PC-9 (cell line): ENCODE data around the gene CNKSR1.

Experiments used
- EZH2 ChIP-seq: fragments of 200-600 bp; sonication (generic); IDR thresholded peaks from 2 replicates; pipeline ENCODE4 v1.8.0; 2017; ENCODE audit warnings: antibody characterized with exemption, low read depth
- TF ChIP-seq, protein P1 (sequence below): fragments of 200-600 bp; sonication (generic); conservative IDR thresholded peaks from 2 replicates; pipeline ENCODE4 v1.6.1; 2017; ENCODE audit warnings: mixed run types, antibody characterized with exemption, mild to moderate bottlenecking, moderate library complexity

DNA sequence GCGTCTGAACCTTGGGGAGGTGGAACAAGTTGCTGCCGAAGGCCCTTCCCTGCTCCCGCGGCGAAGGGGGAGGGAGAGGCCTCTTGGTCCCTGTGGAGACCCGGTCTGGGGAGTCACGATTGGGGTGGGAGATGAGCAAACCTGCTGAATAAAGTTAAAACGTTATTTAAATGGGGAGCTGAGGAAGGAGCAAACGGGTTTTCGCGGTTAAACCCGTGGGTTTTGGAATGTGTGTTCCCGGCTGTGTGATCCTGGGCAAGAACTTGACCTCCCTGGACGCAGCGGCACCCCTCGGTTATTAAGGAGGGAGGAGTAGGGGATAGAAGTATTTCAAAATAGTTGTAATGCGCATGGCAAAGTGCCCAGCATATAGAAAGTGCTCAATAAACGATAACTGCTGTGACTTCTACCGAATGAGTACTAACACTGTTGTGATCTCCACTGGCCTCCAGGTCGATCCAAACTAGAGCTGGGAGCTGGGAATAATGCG is 15.0 kb upstream of the CNKSR1 start:
- TF ChIP-seq, protein P1, sequence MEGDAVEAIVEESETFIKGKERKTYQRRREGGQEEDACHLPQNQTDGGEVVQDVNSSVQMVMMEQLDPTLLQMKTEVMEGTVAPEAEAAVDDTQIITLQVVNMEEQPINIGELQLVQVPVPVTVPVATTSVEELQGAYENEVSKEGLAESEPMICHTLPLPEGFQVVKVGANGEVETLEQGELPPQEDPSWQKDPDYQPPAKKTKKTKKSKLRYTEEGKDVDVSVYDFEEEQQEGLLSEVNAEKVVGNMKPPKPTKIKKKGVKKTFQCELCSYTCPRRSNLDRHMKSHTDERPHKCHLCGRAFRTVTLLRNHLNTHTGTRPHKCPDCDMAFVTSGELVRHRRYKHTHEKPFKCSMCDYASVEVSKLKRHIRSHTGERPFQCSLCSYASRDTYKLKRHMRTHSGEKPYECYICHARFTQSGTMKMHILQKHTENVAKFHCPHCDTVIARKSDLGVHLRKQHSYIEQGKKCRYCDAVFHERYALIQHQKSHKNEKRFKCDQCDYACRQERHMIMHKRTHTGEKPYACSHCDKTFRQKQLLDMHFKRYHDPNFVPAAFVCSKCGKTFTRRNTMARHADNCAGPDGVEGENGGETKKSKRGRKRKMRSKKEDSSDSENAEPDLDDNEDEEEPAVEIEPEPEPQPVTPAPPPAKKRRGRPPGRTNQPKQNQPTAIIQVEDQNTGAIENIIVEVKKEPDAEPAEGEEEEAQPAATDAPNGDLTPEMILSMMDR, result no peak
- 0 out of 2 replicates have a peak, but pooled peaks have one; percentile 31 for TF ChIP-seq EZH2
